Panc1 (cell line): Measurements from ENCODE around the gene PSMB4. TPM values are rescaled to one million over a fixed set of nuclear protein-coding genes. Genes with fewer than 3 reads are reported as not detected.

Experiments used
- ATAC-seq: fragments of 200-7000 bp; cut with Tn5 transposase; 2 replicates; pipeline ENCODE4 v1.9.1; 2020; ENCODE audit warnings: mild to moderate bottlenecking, moderate library complexity
- BruUV-seq: library from RNA; stranded (reverse); fragments of 400-500 nt; replicated peaks from 2 replicates; lab custom pipeline; 2021; lab: Mats Ljungman, UMichigan
- CTCF ChIA-PET: fragments of 300-600 bp; sonication (Branson Sonifier 250); formaldehyde crosslinking; loops from one replicate; lab custom pipeline; 2022; ENCODE audit warnings: antibody characterized with exemption; lab: Charles Lee
- POLR2A ChIA-PET: fragments of 300-600 bp; sonication (Branson Sonifier 250); formaldehyde crosslinking; loops from one replicate; lab custom pipeline; 2022; ENCODE audit warnings: antibody characterized with exemption; lab: Charles Lee
- DNase-seq: peaks from one replicate; pipeline ENCODE4 v3.0.0-alpha.2; 2010; ENCODE audit warnings: low read depth, low spot score
- H3K27ac ChIP-seq: 2 replicates; pipeline ENCODE4 v1.5.1; 2011; ENCODE audit warnings: mild to moderate bottlenecking, low read length, inconsistent platforms
- H3K27me3 ChIP-seq: fragments of 200-500 bp; sonication (Bioruptor generic); 2 replicates; pipeline ENCODE4 v1.6.0; 2014; ENCODE audit warnings: low read length, inconsistent platforms; ENCODE audit not compliant: control insufficient read depth, insufficient read depth
- H3K36me3 ChIP-seq: fragments of 200-500 bp; sonication (Bioruptor generic); 2 replicates; pipeline ENCODE4 v1.5.1; 2014; ENCODE audit warnings: inconsistent platforms, mild to moderate bottlenecking, low read length, moderate library complexity; ENCODE audit not compliant: control insufficient read depth, insufficient read depth
- H3K4me1 ChIP-seq: 2 replicates; pipeline ENCODE4 v1.5.1; 2011; ENCODE audit warnings: inconsistent platforms, mild to moderate bottlenecking, low read length, moderate library complexity; ENCODE audit not compliant: control insufficient read depth, insufficient read depth
- H3K4me3 ChIP-seq, 2 experiments: 2 replicates each; pipeline ENCODE4 v1.5.1; 2011 to 2012; ENCODE audit warnings: low read depth in 2 of 2, low read length in 2 of 2, mild to moderate bottlenecking in 2 of 2, inconsistent platforms in 1 of 2, moderate library complexity in 1 of 2
- H3K9me3 ChIP-seq: fragments of 200-500 bp; sonication (Bioruptor generic); 2 replicates; pipeline ENCODE4 v1.5.1; 2014; ENCODE audit warnings: low read depth, mild to moderate bottlenecking, inconsistent platforms, low read length, moderate library complexity; ENCODE audit not compliant: control insufficient read depth, insufficient read depth
- POLR2AphosphoS5 ChIP-seq: IDR thresholded peaks from 2 replicates; pipeline ENCODE4 v1.6.1; 2012; ENCODE audit warnings: mild to moderate bottlenecking, low read depth, low read length, moderate library complexity
- SIN3A ChIP-seq: IDR thresholded peaks from 2 replicates; pipeline ENCODE4 v1.6.1; 2012; ENCODE audit warnings: low read depth, mild to moderate bottlenecking, low read length, moderate library complexity, borderline replicate concordance; ENCODE audit not compliant: insufficient read depth
- TCF7L2 ChIP-seq: IDR thresholded peaks from 2 replicates; pipeline ENCODE4 v1.6.1; 2011; ENCODE audit warnings: mild to moderate bottlenecking, low read depth, low read length, inconsistent platforms
- in situ Hi-C: cut with HindIII; loops from 2 replicates; pipeline ENCODE4 v1.10.0; 2016; ENCODE audit warnings: low sequenced_read_pairs, low pct_unique_long_range_greater_than_20kb
- intact Hi-C: fragments of 100-400 bp; cut with micrococcal nuclease; formaldehyde crosslinking; loops from one replicate; pipeline ENCODE4 v1.10.0; 2022; ENCODE audit not compliant: unreplicated experiment
- total RNA-seq: library from RNA; stranded (reverse); gene quantifications from one replicate; pipeline ENCODE4 v1.2.1, GENCODE V29; 2021; ENCODE audit not compliant: unreplicated experiment
- TF ChIP-seq, protein P1 (sequence below): fragments of 450-650 bp; IDR thresholded peaks from 2 replicates; pipeline ENCODE4 v1.5.1; 2017; ENCODE audit warnings: mild to moderate bottlenecking
- TF ChIP-seq, protein P2 (sequence below), 2 experiments: IDR thresholded peaks; 2 replicates each; pipeline ENCODE4 v1.6.1; 2011 to 2012; ENCODE audit warnings: low read depth in 2 of 2, control low read depth in 1 of 2, low read length in 1 of 2, mild to moderate bottlenecking in 1 of 2, moderate library complexity in 1 of 2; ENCODE audit not compliant: insufficient read depth in 1 of 2

PSMB4 gene
- total RNA-seq, 1 experiment from 2014 or later, result 412 TPM

DNA sequence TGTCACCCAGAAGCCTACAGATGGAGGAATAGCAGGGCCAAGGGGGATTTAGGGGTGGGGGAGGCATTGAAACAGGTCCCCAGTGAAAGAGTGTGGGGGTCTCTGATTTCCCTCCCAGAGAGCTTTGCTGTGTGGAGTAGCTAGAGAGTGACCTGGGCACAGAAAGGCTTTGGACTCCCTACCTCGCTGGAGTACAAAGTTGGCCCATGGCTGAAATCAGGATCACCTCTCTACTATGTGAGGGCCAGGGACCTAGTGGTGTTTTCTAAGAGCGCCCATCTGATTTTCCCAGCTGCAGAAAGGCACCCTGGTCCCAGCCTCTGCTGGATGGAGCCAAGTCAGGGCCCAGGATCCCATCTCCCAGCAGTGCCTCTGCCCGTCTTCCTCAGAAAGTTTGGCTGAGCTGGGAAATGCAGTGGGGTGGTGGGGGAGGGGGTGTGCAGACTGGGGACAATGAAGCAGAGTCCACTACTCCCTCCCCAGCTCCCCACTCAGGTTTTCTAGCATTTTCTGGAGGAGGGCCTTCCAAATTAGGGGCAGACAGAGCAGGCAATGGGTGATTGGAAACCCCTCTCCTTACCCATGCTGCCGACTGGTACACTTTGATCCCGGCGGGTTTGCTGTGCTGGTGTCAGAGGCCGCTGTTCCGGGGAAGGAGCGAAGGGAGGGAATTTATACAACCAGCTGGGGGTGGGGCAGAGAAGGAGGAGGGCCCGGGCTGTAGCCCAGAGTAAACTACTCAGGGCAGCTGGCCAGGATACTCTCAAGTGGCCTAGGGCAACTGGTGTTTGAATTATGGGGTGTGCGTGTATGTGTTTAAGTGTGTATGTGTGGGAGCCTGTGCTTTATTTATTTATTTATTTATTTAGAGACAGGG lies 27.1 kb upstream of the PSMB4 start, which contains the start of gene SELENBP1:
TSS of gene SELENBP1 (minus strand) at position 648 of the 877 bp plus-strand sequence. CDS start at position 584, 64 bp downstream.
- intact Hi-C loops (no loop called here), in situ Hi-C loops (no loop called here)
- POLR2A ChIA-PET, result interaction anchor here (0.6 kb wide), 2 partner anchors 32 to 468 kb away, joined by 3 to 4 read pairs; no protein-coding TSS in a partner anchor
- DNase-seq, result no peak
- no peak within 1 kb of the TSS for H3K27ac ChIP-seq
- no peaks in the 10 kb centered on the region for H3K36me3 ChIP-seq
- ATAC-seq, result peak; percentile 62
- peaks cover 9% of the 10 kb centered on the region for H3K4me1 ChIP-seq
- TF ChIP-seq, protein P1, sequence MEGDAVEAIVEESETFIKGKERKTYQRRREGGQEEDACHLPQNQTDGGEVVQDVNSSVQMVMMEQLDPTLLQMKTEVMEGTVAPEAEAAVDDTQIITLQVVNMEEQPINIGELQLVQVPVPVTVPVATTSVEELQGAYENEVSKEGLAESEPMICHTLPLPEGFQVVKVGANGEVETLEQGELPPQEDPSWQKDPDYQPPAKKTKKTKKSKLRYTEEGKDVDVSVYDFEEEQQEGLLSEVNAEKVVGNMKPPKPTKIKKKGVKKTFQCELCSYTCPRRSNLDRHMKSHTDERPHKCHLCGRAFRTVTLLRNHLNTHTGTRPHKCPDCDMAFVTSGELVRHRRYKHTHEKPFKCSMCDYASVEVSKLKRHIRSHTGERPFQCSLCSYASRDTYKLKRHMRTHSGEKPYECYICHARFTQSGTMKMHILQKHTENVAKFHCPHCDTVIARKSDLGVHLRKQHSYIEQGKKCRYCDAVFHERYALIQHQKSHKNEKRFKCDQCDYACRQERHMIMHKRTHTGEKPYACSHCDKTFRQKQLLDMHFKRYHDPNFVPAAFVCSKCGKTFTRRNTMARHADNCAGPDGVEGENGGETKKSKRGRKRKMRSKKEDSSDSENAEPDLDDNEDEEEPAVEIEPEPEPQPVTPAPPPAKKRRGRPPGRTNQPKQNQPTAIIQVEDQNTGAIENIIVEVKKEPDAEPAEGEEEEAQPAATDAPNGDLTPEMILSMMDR, result no peak
- TF ChIP-seq TCF7L2 (no peak), POLR2AphosphoS5 (no peak), SIN3A (no peak)
- TF ChIP-seq, protein P2, sequence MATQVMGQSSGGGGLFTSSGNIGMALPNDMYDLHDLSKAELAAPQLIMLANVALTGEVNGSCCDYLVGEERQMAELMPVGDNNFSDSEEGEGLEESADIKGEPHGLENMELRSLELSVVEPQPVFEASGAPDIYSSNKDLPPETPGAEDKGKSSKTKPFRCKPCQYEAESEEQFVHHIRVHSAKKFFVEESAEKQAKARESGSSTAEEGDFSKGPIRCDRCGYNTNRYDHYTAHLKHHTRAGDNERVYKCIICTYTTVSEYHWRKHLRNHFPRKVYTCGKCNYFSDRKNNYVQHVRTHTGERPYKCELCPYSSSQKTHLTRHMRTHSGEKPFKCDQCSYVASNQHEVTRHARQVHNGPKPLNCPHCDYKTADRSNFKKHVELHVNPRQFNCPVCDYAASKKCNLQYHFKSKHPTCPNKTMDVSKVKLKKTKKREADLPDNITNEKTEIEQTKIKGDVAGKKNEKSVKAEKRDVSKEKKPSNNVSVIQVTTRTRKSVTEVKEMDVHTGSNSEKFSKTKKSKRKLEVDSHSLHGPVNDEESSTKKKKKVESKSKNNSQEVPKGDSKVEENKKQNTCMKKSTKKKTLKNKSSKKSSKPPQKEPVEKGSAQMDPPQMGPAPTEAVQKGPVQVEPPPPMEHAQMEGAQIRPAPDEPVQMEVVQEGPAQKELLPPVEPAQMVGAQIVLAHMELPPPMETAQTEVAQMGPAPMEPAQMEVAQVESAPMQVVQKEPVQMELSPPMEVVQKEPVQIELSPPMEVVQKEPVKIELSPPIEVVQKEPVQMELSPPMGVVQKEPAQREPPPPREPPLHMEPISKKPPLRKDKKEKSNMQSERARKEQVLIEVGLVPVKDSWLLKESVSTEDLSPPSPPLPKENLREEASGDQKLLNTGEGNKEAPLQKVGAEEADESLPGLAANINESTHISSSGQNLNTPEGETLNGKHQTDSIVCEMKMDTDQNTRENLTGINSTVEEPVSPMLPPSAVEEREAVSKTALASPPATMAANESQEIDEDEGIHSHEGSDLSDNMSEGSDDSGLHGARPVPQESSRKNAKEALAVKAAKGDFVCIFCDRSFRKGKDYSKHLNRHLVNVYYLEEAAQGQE (IDR thresholded peaks at IDR 0.05; ENCODE audit: insufficient read depth in 1 of 2, low read depth in 2 of 2, low read length in 1 of 2), result no peak
- H3K9me3 ChIP-seq, result no peaks in the 10 kb centered on the region
- no peaks in the 10 kb centered on the region for H3K27me3 ChIP-seq
- CTCF ChIA-PET, result interaction anchor here (0.6 kb wide), 1 partner anchor 240 kb away, joined by 9 read pairs; the partner anchor contains the start of gene SNX27
- no TSS peak for BruUV-seq
- peak within 1 kb of the TSS in 1 of 2 experiments; percentile 27; a peak in 2 of 4 replicates for H3K4me3 ChIP-seq

DNA sequence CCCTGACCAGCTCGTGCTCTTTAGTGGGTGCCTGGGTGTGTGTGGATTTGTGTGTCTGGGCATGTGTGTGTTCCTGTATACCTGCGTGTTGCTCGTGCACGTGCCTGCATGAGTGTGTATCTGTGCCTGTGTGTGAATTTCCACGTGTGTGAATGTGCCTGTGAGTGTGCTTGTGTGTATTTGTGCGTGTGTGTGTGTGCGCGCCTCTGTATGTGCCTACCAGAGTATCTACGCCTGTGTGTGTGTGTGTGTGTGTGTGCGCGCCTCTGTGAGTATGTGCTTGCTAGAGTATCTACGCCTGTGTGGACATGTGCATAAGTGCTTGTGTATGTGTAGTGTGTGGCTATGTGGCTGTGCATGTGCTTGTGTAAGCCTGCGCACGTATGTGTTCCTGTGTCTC lies 26.2 kb upstream of the PSMB4 start:
- DNase-seq (no peak), ATAC-seq (no peak)
- in situ Hi-C loops, result no loop called here
- ChIA-PET CTCF (no interaction called here), POLR2A (no interaction called here)
- no TSS peak for BruUV-seq
- H3K36me3 ChIP-seq, result no peaks in the 10 kb centered on the region
- H3K4me1 ChIP-seq, result peaks cover 9% of the 10 kb centered on the region
- H3K27me3 ChIP-seq, result no peaks in the 10 kb centered on the region
- TF ChIP-seq, protein P2 (IDR thresholded peaks at IDR 0.05; ENCODE audit: insufficient read depth in 1 of 2, low read depth in 2 of 2, low read length in 1 of 2), result no peak
- TF ChIP-seq TCF7L2 (no peak), POLR2AphosphoS5 (no peak), SIN3A (no peak)
- TF ChIP-seq, protein P1, result no peak
- no peak overlapping the region for H3K27ac ChIP-seq
- no peak overlapping the region for H3K4me3 ChIP-seq
- H3K9me3 ChIP-seq, result no peaks in the 10 kb centered on the region
- intact Hi-C loops, result no loop called here
